ENCODE results near the gene NOX5. TPM values are rescaled to one million over a fixed set of nuclear protein-coding genes. Genes with fewer than 3 reads are reported as not detected.

Gene NOX5
- polyA plus RNA-seq, 2 of the 4 experiments (the other 2 are of a cell fraction), result 0.19 to 0.22 TPM

DNA sequence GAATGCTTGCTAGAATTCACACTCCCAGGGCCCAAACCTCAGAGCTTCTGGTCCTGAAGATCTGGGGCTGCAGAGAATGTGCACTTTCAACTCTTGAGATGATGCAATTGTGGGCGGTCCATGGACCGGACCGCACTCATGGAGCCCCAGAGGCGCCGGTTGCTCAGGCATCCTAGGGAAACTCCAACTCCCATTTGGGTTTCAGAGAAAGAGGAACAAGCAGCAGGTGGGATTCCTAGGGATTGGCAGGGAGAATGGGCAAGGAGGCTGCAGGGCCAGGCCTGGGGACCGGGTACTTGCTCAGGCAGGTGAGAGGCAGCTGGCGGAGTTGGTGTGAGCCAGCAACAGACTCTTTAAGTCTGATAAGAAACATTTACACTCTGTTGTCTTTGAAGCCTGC is 3.5 kb downstream of the NOX5 start:
- no peak overlapping the region for H3K27ac ChIP-seq
- H3K4me1 ChIP-seq, result no peaks in the 10 kb centered on the region
- FAIRE-seq (no peak), ATAC-seq (no peak), DNase-seq (ENCODE audit: low read depth in 1 of 2, low spot score in 1 of 2) (no peak)
- WGBS (ENCODE audit: missing lambda C conversion rate), result 82% methylated on average over 7 of the region's 7 CpGs
- no peak overlapping the region for H3K4me2 ChIP-seq
- no peaks in the 10 kb centered on the region for H3K9me3 ChIP-seq
- POLR2A ChIA-PET, result no interaction called here
- H3K4me3 ChIP-seq, result no peak overlapping the region
- TF ChIP-seq GATA3 (IDR thresholded peaks at IDR 0.05; ENCODE audit: borderline replicate concordance) (no peak), CEBPB (IDR thresholded peaks at IDR 0.05) (peak in 1 of 2 experiments; percentile 22; a peak in 1 of 4 replicates)
- CTCF ChIA-PET, result interaction anchor here (0.5 to 14.4 kb wide), 5 partner anchors 17 to 458 kb away, joined by 3 to 125 read pairs (median 3); no protein-coding TSS in a partner anchor

DNA sequence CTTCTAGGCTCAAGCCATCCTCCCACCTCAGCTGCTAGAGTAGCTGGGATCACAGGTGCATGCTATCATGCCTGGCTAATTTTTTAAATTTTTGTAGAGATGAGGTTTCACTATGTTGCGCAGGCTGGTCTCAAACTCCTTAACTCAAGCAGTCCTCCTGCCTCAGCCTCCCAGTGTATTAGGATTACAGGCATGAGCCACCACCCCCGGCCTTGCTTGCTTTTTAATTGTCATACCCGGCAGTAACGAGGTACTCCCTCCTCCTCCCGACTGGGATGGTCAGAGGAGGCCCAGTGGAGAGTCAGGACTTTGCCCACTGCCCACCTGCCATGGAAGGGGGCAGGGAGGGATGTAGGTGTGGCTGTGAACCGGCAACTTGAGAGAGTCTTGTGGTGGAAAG is 4.5 kb downstream of the NOX5 start:
- POLR2A ChIA-PET, result no interaction called here
- Histone ChIP-seq H3K27ac (no peak overlapping the region), H3K4me1 (no peaks in the 10 kb centered on the region), H3K4me2 (no peak overlapping the region), H3K4me3 (no peak overlapping the region), H3K9me3 (no peaks in the 10 kb centered on the region)
- no peak for ATAC-seq
- no peak for FAIRE-seq
- 67% methylated on average over 6 of the region's 6 CpGs for WGBS (ENCODE audit: missing lambda C conversion rate)
- CTCF ChIA-PET, result interaction anchor here (1.0 to 14.4 kb wide), 4 partner anchors 16 to 459 kb away, joined by 3 to 125 read pairs (median 4); no protein-coding TSS in a partner anchor
- no peak for DNase-seq (ENCODE audit: low read depth in 1 of 2, low spot score in 1 of 2)
- TF ChIP-seq NR3C1 (IDR thresholded peaks at IDR 0.05), result no peak
- no peak for TF ChIP-seq PHF8 (IDR thresholded peaks at IDR 0.05; ENCODE audit: borderline replicate concordance, low read depth)
- TF ChIP-seq BHLHE40 (IDR thresholded peaks at IDR 0.05; ENCODE audit: low read depth, low read length), result no peak
- TF ChIP-seq GATA3 (IDR thresholded peaks at IDR 0.05; ENCODE audit: borderline replicate concordance), result no peak
- TF ChIP-seq JUNB (IDR thresholded peaks at IDR 0.05), result no peak
- TF ChIP-seq ZC3H11A (IDR thresholded peaks at IDR 0.05), result no peak
- TF ChIP-seq, protein P1, sequence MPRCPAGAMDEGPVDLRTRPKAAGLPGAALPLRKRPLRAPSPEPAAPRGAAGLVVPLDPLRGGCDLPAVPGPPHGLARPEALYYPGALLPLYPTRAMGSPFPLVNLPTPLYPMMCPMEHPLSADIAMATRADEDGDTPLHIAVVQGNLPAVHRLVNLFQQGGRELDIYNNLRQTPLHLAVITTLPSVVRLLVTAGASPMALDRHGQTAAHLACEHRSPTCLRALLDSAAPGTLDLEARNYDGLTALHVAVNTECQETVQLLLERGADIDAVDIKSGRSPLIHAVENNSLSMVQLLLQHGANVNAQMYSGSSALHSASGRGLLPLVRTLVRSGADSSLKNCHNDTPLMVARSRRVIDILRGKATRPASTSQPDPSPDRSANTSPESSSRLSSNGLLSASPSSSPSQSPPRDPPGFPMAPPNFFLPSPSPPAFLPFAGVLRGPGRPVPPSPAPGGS (IDR thresholded peaks at IDR 0.05), result no peak
- TF ChIP-seq EHMT2 (IDR thresholded peaks at IDR 0.05; ENCODE audit: low read depth), result no peak
- no peak for TF ChIP-seq RCOR1 (IDR thresholded peaks at IDR 0.05; ENCODE audit: low read depth, low read length)
- TF ChIP-seq JUN (IDR thresholded peaks at IDR 0.05), result no peak
- no peak for TF ChIP-seq HEYL (CRISPR knock-in tag; IDR thresholded peaks at IDR 0.05)
- TF ChIP-seq KDM5A (IDR thresholded peaks at IDR 0.05), result no peak
- no peak for TF ChIP-seq POLR2AphosphoS2 (conservative IDR thresholded peaks at IDR 0.05; ENCODE audit: low read length)

DNA sequence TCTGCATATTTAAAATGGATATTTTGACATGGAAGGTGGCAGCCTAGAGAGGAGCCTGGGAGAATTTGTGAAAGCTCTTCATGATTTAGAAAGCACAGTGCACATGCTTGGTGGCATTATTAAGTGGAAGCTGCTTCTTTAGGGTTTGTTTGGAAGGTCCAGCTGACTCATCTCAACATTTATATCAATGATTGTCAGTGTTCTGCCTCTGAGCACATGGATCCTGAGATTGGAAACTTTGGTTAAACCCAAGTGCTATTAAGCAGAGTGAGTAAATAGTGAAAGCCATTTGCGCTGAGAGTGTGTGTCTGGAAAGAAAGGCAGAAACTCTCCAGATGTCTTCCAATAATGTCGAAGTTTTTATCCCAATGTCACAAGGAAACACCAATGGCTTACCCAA is 7.4 kb downstream of the NOX5 start:
- no peak overlapping the region for H3K27ac ChIP-seq
- POLR2A ChIA-PET, result no interaction called here

More for the DNA sequence above, 7.4 kb downstream of the NOX5 start:
- ATAC-seq (no peak), FAIRE-seq (no peak), DNase-seq (ENCODE audit: low read depth in 1 of 2, low spot score in 1 of 2) (no peak)
- H3K4me1 ChIP-seq, result peaks cover 5% of the 10 kb centered on the region; the same call in 1 of the 3 replicates
- CTCF ChIA-PET, result interaction anchor here (0.9 to 4.0 kb wide), 3 partner anchors 11 to 296 kb away, joined by 3 to 59 read pairs (median 3); no protein-coding TSS in a partner anchor
- no peaks in the 10 kb centered on the region for H3K9me3 ChIP-seq
- no peak for TF ChIP-seq RAD21 (conservative IDR thresholded peaks at IDR 0.05 in 1 of 2, IDR thresholded peaks at IDR 0.05 in 1 of 2)
- TF ChIP-seq POLR2AphosphoS2 (conservative IDR thresholded peaks at IDR 0.05; ENCODE audit: low read length), result no peak
- TF ChIP-seq, protein P2, sequence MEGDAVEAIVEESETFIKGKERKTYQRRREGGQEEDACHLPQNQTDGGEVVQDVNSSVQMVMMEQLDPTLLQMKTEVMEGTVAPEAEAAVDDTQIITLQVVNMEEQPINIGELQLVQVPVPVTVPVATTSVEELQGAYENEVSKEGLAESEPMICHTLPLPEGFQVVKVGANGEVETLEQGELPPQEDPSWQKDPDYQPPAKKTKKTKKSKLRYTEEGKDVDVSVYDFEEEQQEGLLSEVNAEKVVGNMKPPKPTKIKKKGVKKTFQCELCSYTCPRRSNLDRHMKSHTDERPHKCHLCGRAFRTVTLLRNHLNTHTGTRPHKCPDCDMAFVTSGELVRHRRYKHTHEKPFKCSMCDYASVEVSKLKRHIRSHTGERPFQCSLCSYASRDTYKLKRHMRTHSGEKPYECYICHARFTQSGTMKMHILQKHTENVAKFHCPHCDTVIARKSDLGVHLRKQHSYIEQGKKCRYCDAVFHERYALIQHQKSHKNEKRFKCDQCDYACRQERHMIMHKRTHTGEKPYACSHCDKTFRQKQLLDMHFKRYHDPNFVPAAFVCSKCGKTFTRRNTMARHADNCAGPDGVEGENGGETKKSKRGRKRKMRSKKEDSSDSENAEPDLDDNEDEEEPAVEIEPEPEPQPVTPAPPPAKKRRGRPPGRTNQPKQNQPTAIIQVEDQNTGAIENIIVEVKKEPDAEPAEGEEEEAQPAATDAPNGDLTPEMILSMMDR (IDR thresholded peaks at IDR 0.05), result no peak
- no peak for TF ChIP-seq RCOR1 (IDR thresholded peaks at IDR 0.05; ENCODE audit: low read depth, low read length)
- TF ChIP-seq HOXB5 (CRISPR knock-in tag; IDR thresholded peaks at IDR 0.05), result no peak
- no peak for TF ChIP-seq ESRRA (IDR thresholded peaks at IDR 0.05; ENCODE audit: borderline replicate concordance, low read length)
- TF ChIP-seq CEBPB (IDR thresholded peaks at IDR 0.05), result no peak
- TF ChIP-seq CHD2 (IDR thresholded peaks at IDR 0.05; ENCODE audit: low read length, partially characterized antibody), result no peak
- TF ChIP-seq RARB (CRISPR knock-in tag; IDR thresholded peaks at IDR 0.05), result no peak
- TF ChIP-seq HDAC2 (IDR thresholded peaks at IDR 0.05), result no peak
- H3K4me2 ChIP-seq, result no peak overlapping the region
- WGBS (ENCODE audit: missing lambda C conversion rate), result 56% methylated on average over 2 of the region's 2 CpGs
- H3K4me3 ChIP-seq, result no peak overlapping the region

Measured in A549 (cell line).